Caco-2 (cell line): ENCODE measurements around the gene LECT2. TPM values are rescaled to one million over a fixed set of nuclear protein-coding genes. Genes with fewer than 3 reads are reported as not detected.
A peak's percentile ranks its signal among the peaks of the same experiment; 100 is the strongest.

Experiments used
- BruUV-seq: library from RNA; stranded (reverse); fragments of 400-500 nt; replicated peaks from 2 replicates; lab custom pipeline; 2021; lab: Mats Ljungman, UMichigan
- CTCF ChIA-PET: fragments of 300-600 bp; sonication (Branson Sonifier 250); formaldehyde crosslinking; loops from one replicate; lab custom pipeline; 2022; ENCODE audit warnings: antibody characterized with exemption; lab: Charles Lee
- POLR2A ChIA-PET: fragments of 300-600 bp; sonication (Branson Sonifier 250); formaldehyde crosslinking; loops from one replicate; lab custom pipeline; 2022; ENCODE audit warnings: antibody characterized with exemption; lab: Charles Lee
- DNase-seq, 2 experiments: peaks; one replicate each; pipeline versions ENCODE4 v3.0.0 to v3.0.0-alpha.2; 2020 to 2022
- H3K27me3 ChIP-seq: replicated peaks from 2 replicates; pipeline ENCODE4 v1.6.0; 2011; ENCODE audit warnings: low read length; ENCODE audit not compliant: control insufficient read depth, insufficient read depth
- H3K36me3 ChIP-seq: 2 replicates; pipeline ENCODE4 v1.5.1; 2011; ENCODE audit warnings: low read length; ENCODE audit not compliant: control insufficient read depth, insufficient read depth
- H3K4me1 ChIP-seq: fragments of 250-450 bp; sonication (Bioruptor Pico); 2 replicates; pipeline ENCODE4 v1.5.1; 2020; ENCODE audit warnings: mild to moderate bottlenecking
- H3K4me3 ChIP-seq: 2 replicates; pipeline ENCODE4 v1.5.1; 2011; ENCODE audit warnings: low read depth, mild to moderate bottlenecking, control low read depth, low read length
- H3K9me3 ChIP-seq: fragments of 250-450 bp; sonication (Bioruptor Pico); 2 replicates; pipeline ENCODE4 v1.5.1; 2020; ENCODE audit warnings: mild to moderate bottlenecking, moderate library complexity
- H3K27ac Mint-ChIP-seq: one replicate; pipeline ENCODE4 v1.8.0; 2022; ENCODE audit warnings: mixed read lengths; ENCODE audit not compliant: unreplicated experiment
- H3K27me3 Mint-ChIP-seq: one replicate; pipeline ENCODE4 v1.8.0; 2022; ENCODE audit warnings: mixed read lengths; ENCODE audit not compliant: insufficient read depth, unreplicated experiment
- H3K36me3 Mint-ChIP-seq: one replicate; pipeline ENCODE4 v1.8.0; 2022; ENCODE audit warnings: mild to moderate bottlenecking, mixed read lengths; ENCODE audit not compliant: insufficient read depth, unreplicated experiment
- H3K4me1 Mint-ChIP-seq: one replicate; pipeline ENCODE4 v1.8.0; 2022; ENCODE audit warnings: low read depth, mixed read lengths; ENCODE audit not compliant: unreplicated experiment
- H3K4me3 Mint-ChIP-seq: one replicate; pipeline ENCODE4 v1.8.0; 2022; ENCODE audit warnings: mild to moderate bottlenecking, moderate library complexity, mixed read lengths; ENCODE audit not compliant: unreplicated experiment
- H3K9me3 Mint-ChIP-seq: one replicate; pipeline ENCODE4 v1.8.0; 2022; ENCODE audit warnings: mixed read lengths; ENCODE audit not compliant: unreplicated experiment
- intact Hi-C: fragments of 100-400 bp; cut with micrococcal nuclease; formaldehyde crosslinking; loops from one replicate; pipeline ENCODE4 v1.10.0; 2022; ENCODE audit not compliant: unreplicated experiment
- total RNA-seq: library from RNA; stranded (reverse); gene quantifications from 2 replicates; pipeline ENCODE4 v1.2.3, GENCODE V29; 2022
- TF ChIP-seq, protein P1 (sequence below), 2 experiments: fragments of 200-600 bp in 1 of 2; IDR thresholded peaks; 1 replicate in 1 of 2; 2 replicates in 1 of 2; pipeline versions ENCODE4 v1.5.1 to v1.8.0; 2011 to 2022; ENCODE audit warnings: antibody characterized with exemption in 1 of 2, control low read depth in 1 of 2, inconsistent platforms in 1 of 2, low read depth in 1 of 2, low read length in 1 of 2, mild to moderate bottlenecking in 1 of 2, moderate library complexity in 1 of 2; ENCODE audit not compliant: insufficient read depth in 1 of 2, severe bottlenecking in 1 of 2, unreplicated experiment in 1 of 2

The LECT2 gene
- total RNA-seq, 1 experiment from 2014 or later: 0.70 TPM

DNA sequence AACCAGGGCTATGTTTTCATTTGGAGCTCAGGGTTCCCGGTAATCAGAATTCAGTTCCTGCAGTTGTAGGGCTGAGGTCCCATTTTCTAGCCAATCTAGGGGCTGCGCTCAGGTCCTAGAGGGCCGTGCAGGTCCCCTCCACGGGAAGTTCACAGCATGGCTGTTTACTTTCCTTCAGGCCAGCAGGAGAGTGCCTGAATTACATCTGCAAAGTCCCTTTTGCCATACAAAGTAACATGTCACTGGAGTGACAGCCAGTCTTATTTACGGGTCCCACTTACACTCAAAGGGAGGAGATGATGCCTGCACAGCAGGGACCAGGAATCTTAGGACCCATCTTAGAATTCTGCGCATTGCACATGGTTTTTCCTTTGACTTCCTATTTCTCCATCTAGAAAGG is 44.1 kb upstream of the LECT2 start:
- intact Hi-C loops: no loop called here
- Mint-ChIP-seq H3K4me1 (no peaks in the 10 kb centered on the region), H3K27me3 (no peaks in the 10 kb centered on the region), H3K27ac (no peak overlapping the region), H3K4me3 (no peak overlapping the region), H3K9me3 (no peaks in the 10 kb centered on the region), H3K36me3 (no peaks in the 10 kb centered on the region)
- TF ChIP-seq, protein P1, sequence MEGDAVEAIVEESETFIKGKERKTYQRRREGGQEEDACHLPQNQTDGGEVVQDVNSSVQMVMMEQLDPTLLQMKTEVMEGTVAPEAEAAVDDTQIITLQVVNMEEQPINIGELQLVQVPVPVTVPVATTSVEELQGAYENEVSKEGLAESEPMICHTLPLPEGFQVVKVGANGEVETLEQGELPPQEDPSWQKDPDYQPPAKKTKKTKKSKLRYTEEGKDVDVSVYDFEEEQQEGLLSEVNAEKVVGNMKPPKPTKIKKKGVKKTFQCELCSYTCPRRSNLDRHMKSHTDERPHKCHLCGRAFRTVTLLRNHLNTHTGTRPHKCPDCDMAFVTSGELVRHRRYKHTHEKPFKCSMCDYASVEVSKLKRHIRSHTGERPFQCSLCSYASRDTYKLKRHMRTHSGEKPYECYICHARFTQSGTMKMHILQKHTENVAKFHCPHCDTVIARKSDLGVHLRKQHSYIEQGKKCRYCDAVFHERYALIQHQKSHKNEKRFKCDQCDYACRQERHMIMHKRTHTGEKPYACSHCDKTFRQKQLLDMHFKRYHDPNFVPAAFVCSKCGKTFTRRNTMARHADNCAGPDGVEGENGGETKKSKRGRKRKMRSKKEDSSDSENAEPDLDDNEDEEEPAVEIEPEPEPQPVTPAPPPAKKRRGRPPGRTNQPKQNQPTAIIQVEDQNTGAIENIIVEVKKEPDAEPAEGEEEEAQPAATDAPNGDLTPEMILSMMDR (IDR thresholded peaks at IDR 0.05; ENCODE audit: insufficient read depth in 1 of 2, low read depth in 1 of 2, low read length in 1 of 2, severe bottlenecking in 1 of 2, unreplicated experiment in 1 of 2): no peak
- no peaks in the 10 kb centered on the region for H3K4me1 ChIP-seq
- no peaks in the 10 kb centered on the region for H3K27me3 ChIP-seq
- no peak overlapping the region for H3K4me3 ChIP-seq
- CTCF ChIA-PET: interaction anchor here (0.6 kb wide), 1 partner anchor 168 kb away, joined by 5 read pairs; no protein-coding TSS in a partner anchor
- BruUV-seq: no TSS peak
- H3K36me3 ChIP-seq: no peaks in the 10 kb centered on the region
- no peaks in the 10 kb centered on the region for H3K9me3 ChIP-seq
- POLR2A ChIA-PET: no interaction called here
- DNase-seq: no peak

DNA sequence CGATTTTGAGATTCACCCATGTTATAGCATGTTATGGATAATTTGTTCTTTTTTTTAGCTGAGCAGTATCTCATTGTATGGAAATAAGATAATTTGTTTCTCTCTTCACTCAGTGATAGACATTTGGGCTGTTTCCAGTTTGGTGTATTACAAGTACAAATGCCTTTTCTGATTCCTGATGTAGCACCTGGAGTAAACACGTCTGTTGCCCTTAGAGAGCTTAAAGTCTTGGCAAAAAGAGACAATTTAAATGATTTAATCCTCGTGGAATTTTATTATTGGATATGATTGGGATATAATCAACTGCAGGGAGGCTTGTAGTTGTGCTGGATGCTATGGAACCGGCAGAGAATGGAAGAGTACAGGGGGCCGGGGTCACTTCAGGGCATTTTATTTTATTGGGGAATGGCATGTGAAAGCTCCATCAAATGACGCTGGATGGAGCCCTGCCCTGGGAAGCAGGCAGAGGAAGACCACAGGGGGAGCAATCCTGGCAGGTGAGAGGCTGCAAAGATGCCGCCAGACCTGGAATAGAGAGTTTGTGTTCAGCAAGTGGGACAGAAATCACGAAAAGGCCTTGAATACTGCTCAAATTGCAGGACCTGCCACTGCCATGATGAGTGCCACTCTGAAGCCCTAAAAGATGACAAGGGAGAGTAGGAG is 43.0 kb upstream of the LECT2 start:
- POLR2A ChIA-PET: no interaction called here
- no peaks in the 10 kb centered on the region for H3K4me1 Mint-ChIP-seq
- BruUV-seq: no TSS peak

DNA sequence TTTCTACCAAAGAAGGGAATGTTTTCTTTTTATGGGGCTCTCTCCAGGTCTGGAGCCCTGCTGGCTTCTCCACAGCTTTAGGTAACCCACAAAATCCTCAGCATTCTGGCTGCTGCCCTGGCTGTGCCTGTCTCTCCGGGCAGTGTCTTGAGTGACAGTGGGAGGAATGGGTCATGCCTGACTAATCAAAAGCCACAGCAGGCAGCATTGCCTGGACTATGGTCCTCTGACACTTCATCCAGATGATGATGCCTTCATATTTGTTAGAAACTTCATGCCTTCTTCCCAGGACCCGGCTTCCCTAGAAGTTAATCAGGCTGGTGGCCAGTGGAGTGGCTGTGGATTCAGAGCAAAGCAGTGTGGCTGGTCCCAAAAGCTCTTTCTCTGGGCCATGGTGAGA is 41.8 kb upstream of the LECT2 start:
- H3K27me3 ChIP-seq: no peaks in the 10 kb centered on the region
- no TSS peak for BruUV-seq
- ChIA-PET CTCF (no interaction called here), POLR2A (no interaction called here)
- Mint-ChIP-seq H3K9me3 (no peaks in the 10 kb centered on the region), H3K36me3 (no peaks in the 10 kb centered on the region), H3K27me3 (no peaks in the 10 kb centered on the region), H3K4me3 (no peak overlapping the region), H3K4me1 (no peaks in the 10 kb centered on the region), H3K27ac (no peak overlapping the region)
- intact Hi-C loops: no loop called here
- no peak overlapping the region for H3K4me3 ChIP-seq
- H3K36me3 ChIP-seq: no peaks in the 10 kb centered on the region
- TF ChIP-seq, protein P1 (IDR thresholded peaks at IDR 0.05; ENCODE audit: insufficient read depth in 1 of 2, low read depth in 1 of 2, low read length in 1 of 2, severe bottlenecking in 1 of 2, unreplicated experiment in 1 of 2): no peak
- H3K4me1 ChIP-seq: no peaks in the 10 kb centered on the region
- no peak for DNase-seq
- no peaks in the 10 kb centered on the region for H3K9me3 ChIP-seq

More for the DNA sequence above, 43.0 kb upstream of the LECT2 start:
- H3K27me3 ChIP-seq: no peaks in the 10 kb centered on the region
- Mint-ChIP-seq H3K36me3 (no peaks in the 10 kb centered on the region), H3K9me3 (no peaks in the 10 kb centered on the region), H3K4me3 (no peak overlapping the region), H3K27me3 (no peaks in the 10 kb centered on the region), H3K27ac (no peak overlapping the region)
- CTCF ChIA-PET: no interaction called here
- H3K4me1 ChIP-seq: no peaks in the 10 kb centered on the region
- H3K4me3 ChIP-seq: no peak overlapping the region
- TF ChIP-seq, protein P1 (IDR thresholded peaks at IDR 0.05; ENCODE audit: insufficient read depth in 1 of 2, low read depth in 1 of 2, low read length in 1 of 2, severe bottlenecking in 1 of 2, unreplicated experiment in 1 of 2): peak in 1 of 2 experiments; percentile 8
- H3K36me3 ChIP-seq: no peaks in the 10 kb centered on the region
- no peaks in the 10 kb centered on the region for H3K9me3 ChIP-seq
- no peak for DNase-seq
- intact Hi-C loops: no loop called here
